HG03103 (cell line): ENCODE measurements around the gene MTX2.
"Not testable (repeated sequence)": the region's sequence is repeated elsewhere in the genome, so short reads cannot be mapped to it uniquely, and the experiment has no call there.

Source experiments
- ATAC-seq: cut with Tn5 transposase; IDR thresholded peaks from one replicate; pipeline ENCODE4 v1.9.1; 2021; ENCODE audit warnings: low read depth; ENCODE audit not compliant: unreplicated experiment

Gene MTX2

DNA sequence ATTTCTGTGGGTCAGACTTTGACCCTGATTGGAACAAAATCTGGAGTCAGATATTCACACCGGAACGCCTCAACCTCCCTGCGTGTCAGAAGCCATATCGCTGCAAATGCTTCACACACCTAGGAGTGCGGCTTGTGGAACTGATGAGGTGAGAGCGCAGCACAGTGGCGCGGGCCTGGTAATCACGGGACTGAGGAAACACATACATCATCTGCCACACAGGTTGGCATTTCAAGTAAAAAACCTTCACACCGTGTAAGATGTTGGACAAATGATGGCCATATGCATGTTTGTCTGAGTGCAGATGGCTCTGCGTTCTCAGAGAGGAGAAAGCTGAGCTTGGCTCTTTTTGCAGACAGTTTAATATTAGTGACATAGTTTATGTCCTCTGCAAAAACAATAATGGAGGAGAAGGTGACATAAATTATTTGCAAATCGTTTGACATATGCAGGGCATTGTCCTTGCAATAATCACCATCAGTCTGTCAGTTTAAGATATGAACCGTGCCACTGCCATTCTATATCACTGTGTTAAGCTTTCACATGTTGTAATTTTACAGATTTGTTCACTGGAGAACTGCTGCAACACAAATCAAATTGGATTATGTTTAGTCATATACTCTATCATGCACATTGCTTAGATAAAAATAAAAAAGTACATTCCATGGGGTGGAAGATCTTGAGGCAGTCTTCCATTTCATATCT, 101.4 kb downstream of the MTX2 start:
- ATAC-seq, result no peak

DNA sequence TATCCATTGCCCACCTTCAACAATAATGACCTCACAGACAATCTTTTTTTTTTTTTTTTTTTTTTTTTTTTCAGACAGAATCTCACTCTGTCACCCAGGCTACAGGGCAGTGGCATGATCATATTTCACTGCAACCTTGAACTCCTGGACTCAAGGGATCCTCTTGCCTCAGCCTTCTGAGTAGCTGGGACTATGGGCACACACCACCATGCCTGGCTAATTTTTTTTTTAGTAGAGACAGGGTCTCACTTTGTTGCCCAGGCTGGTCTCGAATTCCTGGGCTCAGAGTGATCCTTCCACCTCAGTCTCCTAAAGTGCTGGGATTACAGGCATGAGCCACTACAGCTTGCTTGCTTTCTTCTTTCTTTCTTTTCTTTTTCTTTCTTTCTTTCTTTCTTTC, 103.9 kb downstream of the MTX2 start:
- ATAC-seq, result not testable (repeated sequence)

DNA sequence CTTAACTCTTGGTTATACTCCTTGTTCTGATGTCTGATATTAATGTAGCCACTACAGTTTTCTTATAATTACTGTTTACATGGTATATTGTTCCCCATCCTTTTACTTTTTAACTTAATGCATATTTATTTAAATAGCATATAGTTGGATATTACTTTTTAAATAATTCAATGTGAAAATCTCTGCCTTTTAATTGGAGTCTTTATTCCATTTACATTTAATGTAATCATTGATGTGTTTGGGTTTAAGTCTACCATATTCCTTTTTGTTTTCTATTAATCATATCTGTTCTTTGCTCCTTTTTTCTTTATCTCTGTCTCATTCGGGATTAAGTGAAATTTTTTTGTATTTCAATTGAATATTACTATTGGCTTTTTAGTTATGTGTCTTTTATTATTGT, 109.1 kb downstream of the MTX2 start:
- no peak for ATAC-seq

DNA sequence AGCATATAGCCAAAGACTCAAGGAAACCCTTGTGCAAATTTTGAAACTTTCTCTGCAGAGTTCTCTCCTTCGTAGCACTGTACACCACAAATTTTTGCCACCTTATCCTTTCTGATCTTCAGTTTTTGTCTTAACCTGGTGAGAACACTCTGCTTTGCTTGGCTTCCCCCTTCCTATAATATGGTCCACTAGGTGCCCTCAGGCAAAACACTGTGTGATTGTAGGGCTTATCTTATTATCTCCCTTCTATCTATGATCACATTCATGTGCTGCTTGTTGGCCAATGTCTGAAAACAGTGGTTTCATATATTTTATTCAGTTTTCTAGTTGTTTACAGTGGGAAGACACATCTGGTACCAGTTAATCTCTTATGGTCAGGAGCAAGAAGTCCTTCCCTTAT, 111.1 kb downstream of the MTX2 start:
- no peak for ATAC-seq

DNA sequence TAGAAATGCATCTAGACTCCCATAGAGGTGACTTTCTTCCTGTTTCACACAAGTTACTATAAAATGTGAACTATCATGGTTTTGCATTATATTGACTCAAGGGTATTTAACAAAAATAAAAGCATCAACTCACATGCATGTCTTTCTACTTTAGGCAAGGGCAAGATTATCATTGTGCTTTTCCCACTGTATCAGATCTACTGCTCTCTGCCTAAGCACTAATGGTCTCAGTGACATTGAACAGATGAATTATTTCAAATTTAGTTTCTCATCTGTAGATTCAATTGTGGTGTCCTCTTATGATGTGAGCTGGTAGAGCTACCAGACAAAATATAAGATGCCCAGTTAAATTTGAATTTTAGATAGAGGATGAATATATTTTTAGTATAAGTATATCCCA, 113.9 kb downstream of the MTX2 start:
- ATAC-seq, result no peak

DNA sequence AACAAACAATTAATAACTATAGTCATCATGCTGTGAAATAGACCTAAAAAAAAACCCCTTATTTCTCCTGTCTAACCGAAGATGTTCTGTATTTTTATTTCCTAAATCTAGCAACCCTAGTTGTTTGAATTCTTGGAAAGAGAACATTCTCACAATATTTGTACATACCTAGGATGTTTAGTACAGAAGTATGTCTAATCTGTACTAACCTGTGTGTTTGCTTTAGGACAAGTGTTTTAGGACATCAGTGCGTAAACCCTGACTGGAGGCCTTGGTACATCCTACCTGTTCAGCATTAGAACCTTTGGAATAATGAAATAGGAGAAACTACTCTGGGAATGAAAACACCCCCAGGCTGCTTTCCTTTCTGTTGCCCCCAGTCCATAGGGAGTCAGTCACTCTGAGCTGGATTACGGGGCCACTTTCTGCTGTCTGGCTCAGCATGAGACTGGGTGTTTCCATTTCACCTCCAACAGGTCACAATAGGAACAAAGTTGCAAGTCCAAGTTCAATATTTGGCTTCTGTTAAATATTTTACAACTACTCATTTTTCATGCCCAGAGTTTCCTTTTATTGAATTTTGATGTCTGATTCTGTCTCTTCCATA, 114.7 kb downstream of the MTX2 start:
- no peak for ATAC-seq

DNA sequence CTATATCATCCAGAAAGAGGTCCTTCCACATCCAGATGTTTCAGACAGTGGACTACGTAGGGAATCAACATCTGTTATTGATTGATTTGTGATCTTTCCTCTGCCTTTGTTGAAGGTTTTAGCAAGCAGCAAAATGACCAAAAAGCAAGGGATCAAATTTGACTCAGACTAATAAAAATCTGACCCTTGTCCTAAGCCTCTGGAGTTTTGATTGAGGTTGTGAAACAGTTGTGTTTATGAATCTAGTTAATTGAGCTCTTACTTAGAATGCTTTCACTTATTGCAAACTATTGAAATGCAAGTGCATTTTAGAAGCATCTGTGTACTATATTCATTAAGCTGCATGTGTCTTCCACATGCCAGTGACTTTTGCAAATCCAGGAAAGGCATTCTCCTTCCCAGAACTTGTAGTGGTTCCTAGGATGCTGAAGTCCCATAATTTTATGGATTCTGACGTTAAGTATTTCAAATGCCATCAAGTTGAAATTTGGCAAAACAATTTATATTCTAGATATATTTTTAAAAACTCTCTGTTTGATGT, 116.0 kb downstream of the MTX2 start:
- ATAC-seq, result no peak

DNA sequence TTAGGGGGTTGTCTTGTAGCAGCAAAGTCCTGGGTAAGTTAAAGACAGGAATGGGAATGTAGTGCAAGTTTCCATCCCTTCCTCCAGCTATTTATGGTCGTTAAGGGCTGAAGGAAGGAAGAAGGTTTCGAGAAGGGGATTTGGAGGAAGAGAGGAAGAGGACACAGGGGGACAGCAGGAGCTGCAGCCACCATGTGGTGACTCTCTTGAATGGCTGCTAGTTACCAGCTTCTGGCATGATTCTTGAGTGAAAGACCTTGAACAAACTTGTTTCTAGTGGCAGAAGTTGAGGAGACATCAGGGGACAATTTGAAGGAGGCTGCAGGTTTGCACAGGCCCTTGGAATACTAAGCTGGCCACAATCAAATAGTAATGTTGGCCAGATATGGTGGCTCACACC, 116.6 kb downstream of the MTX2 start:
- ATAC-seq, result no peak
